Measurements from ENCODE around the gene SLC50A1. TPM values are rescaled to one million over a fixed set of nuclear protein-coding genes. Genes with fewer than 3 reads are reported as not detected.
A peak's percentile ranks its signal among the peaks of the same experiment; 100 is the strongest.

Gene SLC50A1
- total RNA-seq, 1 experiment from 2014 or later: 38.4 TPM

DNA sequence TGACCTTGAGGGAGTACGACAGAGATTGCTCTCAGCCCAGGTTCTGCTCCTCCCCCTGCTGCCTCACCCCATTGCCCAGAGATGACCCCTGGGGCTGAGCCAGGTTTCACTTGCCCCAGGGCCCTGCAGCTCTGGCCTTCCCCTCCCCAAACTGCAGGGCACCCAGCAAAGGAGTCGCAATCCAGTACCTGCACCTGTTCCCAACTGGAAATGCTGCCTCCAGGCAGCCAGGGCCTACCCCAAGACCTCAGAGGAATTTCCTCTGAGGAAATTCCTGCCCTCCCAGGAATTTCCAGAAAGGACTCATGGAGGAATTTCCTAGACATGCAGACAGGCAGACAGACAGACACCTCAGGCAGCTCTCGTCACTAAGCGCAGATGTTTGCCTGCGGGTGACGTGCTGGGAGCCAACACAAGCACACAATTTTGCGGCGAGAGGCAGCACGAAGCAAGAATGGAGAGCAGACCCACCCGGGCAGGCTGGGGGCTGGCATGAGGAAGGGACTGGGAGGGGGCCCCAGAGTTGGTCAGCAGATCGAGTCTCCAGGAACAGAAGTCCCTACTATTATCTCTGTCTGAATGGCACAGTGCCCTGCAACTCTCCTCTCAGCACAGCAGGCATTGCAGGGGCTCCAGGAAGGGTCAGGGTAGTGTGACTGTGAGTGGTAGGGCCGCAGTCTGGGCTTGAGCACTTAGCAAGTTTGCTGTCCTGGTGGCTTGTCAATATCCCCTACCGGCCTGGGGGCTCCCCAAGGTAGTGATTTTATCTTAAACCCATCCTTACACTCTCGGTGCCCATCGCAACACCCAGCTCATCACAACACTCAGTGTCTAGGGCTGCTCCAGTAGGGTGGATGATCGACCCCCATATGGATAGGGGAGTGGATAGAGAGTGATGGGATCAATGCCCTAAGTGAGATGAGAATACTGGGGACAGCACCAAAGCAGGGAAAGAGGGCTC, 10.9 kb upstream of the SLC50A1 start:
- no peaks in the 10 kb centered on the region for H3K27me3 ChIP-seq (replicated peaks; ENCODE audit: control insufficient read depth, insufficient read depth, low read length)
- no peaks in the 10 kb centered on the region for H3K9me3 Mint-ChIP-seq (ENCODE audit: unreplicated experiment)
- H3K4me3 ChIP-seq (ENCODE audit: low read depth, low read length): no peak overlapping the region
- peaks cover 38% of the 10 kb centered on the region for H3K4me1 Mint-ChIP-seq (ENCODE audit: low read depth, unreplicated experiment)
- TF ChIP-seq, protein P1, sequence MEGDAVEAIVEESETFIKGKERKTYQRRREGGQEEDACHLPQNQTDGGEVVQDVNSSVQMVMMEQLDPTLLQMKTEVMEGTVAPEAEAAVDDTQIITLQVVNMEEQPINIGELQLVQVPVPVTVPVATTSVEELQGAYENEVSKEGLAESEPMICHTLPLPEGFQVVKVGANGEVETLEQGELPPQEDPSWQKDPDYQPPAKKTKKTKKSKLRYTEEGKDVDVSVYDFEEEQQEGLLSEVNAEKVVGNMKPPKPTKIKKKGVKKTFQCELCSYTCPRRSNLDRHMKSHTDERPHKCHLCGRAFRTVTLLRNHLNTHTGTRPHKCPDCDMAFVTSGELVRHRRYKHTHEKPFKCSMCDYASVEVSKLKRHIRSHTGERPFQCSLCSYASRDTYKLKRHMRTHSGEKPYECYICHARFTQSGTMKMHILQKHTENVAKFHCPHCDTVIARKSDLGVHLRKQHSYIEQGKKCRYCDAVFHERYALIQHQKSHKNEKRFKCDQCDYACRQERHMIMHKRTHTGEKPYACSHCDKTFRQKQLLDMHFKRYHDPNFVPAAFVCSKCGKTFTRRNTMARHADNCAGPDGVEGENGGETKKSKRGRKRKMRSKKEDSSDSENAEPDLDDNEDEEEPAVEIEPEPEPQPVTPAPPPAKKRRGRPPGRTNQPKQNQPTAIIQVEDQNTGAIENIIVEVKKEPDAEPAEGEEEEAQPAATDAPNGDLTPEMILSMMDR (IDR thresholded peaks at IDR 0.05; ENCODE audit: insufficient read depth in 1 of 2, low read depth in 1 of 2, low read length in 1 of 2, severe bottlenecking in 1 of 2, unreplicated experiment in 1 of 2): no peak
- H3K36me3 ChIP-seq (ENCODE audit: control insufficient read depth, insufficient read depth, low read length): no peaks in the 10 kb centered on the region
- H3K4me1 ChIP-seq: peaks cover 63% of the 10 kb centered on the region
- H3K4me3 Mint-ChIP-seq (ENCODE audit: unreplicated experiment): peak overlapping the region; percentile 89
- BruUV-seq (replicated peaks): no TSS peak
- H3K9me3 ChIP-seq: no peaks in the 10 kb centered on the region
- POLR2A ChIA-PET: interaction anchor here (0.5 to 1.2 kb wide), 3 partner anchors 43 to 267 kb away, joined by 3 read pairs; no protein-coding TSS in a partner anchor
- peaks cover 21% of the 10 kb centered on the region for H3K36me3 Mint-ChIP-seq (ENCODE audit: insufficient read depth, unreplicated experiment)
- peak; percentile 56 to 80 for DNase-seq
- intact Hi-C loops (cut with micrococcal nuclease; ENCODE audit: unreplicated experiment): loop anchor here (5.0 kb wide), 1 partner anchor 122 kb away; the partner anchor contains the start of gene ZBTB7B
- H3K27me3 Mint-ChIP-seq (ENCODE audit: insufficient read depth, unreplicated experiment): no peaks in the 10 kb centered on the region
- CTCF ChIA-PET: interaction anchor here (0.5 to 2.9 kb wide), 11 partner anchors 7 to 126 kb away, joined by 3 to 16 read pairs (median 5); partner anchors contain the start of genes KRTCAP2 and SLC50A1
- peak overlapping the region; percentile 80 for H3K27ac Mint-ChIP-seq (ENCODE audit: unreplicated experiment)

DNA sequence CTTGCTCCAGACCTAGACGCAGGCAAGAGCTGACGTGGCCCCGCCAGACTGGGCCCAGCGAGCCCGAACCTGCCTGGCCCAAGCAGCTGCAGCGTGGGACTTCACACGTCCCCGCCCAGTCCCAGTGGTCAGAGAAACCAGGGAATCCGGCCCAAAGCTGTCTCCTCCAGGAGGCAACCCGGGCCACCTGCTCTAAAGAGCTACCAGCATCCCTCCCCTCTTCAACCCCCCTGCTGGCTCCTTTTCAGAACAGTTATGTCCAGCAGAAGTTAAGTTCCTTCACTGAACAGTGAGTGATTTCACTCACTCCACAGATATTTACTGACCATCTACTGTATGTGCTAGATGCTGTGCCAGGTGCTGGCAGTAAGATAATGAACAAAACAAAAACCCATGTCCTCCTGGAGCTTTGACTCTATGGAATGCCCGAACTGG, 10.1 kb upstream of the SLC50A1 start:
- ChIA-PET CTCF (interaction anchor here (0.5 to 2.9 kb wide), 10 partner anchors 8 to 125 kb away, joined by 3 to 16 read pairs (median 6); partner anchors contain the start of genes KRTCAP2 and SLC50A1), POLR2A (interaction anchor here (0.5 to 1.7 kb wide), 4 partner anchors 10 to 268 kb away, joined by 3 to 7 read pairs (median 3); partner anchors contain the start of gene SLC50A1)
- H3K4me1 ChIP-seq: peaks cover 62% of the 10 kb centered on the region
- H3K27me3 ChIP-seq (replicated peaks; ENCODE audit: control insufficient read depth, insufficient read depth, low read length): no peaks in the 10 kb centered on the region
- TF ChIP-seq, protein P1 (IDR thresholded peaks at IDR 0.05; ENCODE audit: insufficient read depth in 1 of 2, low read depth in 1 of 2, low read length in 1 of 2, severe bottlenecking in 1 of 2, unreplicated experiment in 1 of 2): peak in 1 of 2 experiments; percentile 18
- H3K4me3 ChIP-seq (ENCODE audit: low read depth, low read length): peak overlapping the region; percentile 68
- peak overlapping the region; percentile 89 for H3K4me3 Mint-ChIP-seq (ENCODE audit: unreplicated experiment)
- H3K27ac Mint-ChIP-seq (ENCODE audit: unreplicated experiment): peak overlapping the region; percentile 80
- H3K36me3 ChIP-seq (ENCODE audit: control insufficient read depth, insufficient read depth, low read length): no peaks in the 10 kb centered on the region
- intact Hi-C loops (cut with micrococcal nuclease; ENCODE audit: unreplicated experiment): loop anchor here (5.0 kb wide), 1 partner anchor 123 kb away; the partner anchor contains the start of gene ZBTB7B
- peak; percentile 47 to 68 for DNase-seq
- H3K4me1 Mint-ChIP-seq (ENCODE audit: low read depth, unreplicated experiment): peaks cover 37% of the 10 kb centered on the region
- H3K9me3 ChIP-seq: no peaks in the 10 kb centered on the region
- no TSS peak for BruUV-seq (replicated peaks)
- H3K27me3 Mint-ChIP-seq (ENCODE audit: insufficient read depth, unreplicated experiment): no peaks in the 10 kb centered on the region
- no peaks in the 10 kb centered on the region for H3K9me3 Mint-ChIP-seq (ENCODE audit: unreplicated experiment)
- H3K36me3 Mint-ChIP-seq (ENCODE audit: insufficient read depth, unreplicated experiment): peaks cover 29% of the 10 kb centered on the region

Data from Caco-2 (cell line).